Placental pericyte (primary cell): ENCODE measurements around the gene JADE1. TPM values are rescaled to one million over a fixed set of nuclear protein-coding genes. Genes with fewer than 3 reads are reported as not detected.

ENCODE experiments used
- total RNA-seq: library from RNA; depleted of rRNA; stranded (reverse); fragments of >200 nt; gene quantifications from 2 replicates; pipeline ENCODE4 v1.2.3, GENCODE V29; 2012

Gene JADE1
- total RNA-seq: 13.6 and 19.5 TPM in 2 replicates

GRCh38 chr4:128809477-128810330, at the start of gene JADE1:
Gene JADE1, plus strand, starts transcription at chr4:128809700. Its CDS starts 22,059 bp downstream, at chr4:128831759.

